K562 (cell line): ENCODE results near the gene GBA2. TPM values are rescaled to one million over a fixed set of nuclear protein-coding genes. Genes with fewer than 3 reads are reported as not detected.
A peak's percentile ranks its signal among the peaks of the same experiment; 100 is the strongest.

Experiments used
- ATAC-seq: fragments of 200-7000 bp; cut with Tn5 transposase; 3 replicates; pipeline ENCODE4 v1.9.1; 2020; ENCODE audit warnings: moderate library complexity
- BruUV-seq: library from RNA; stranded (reverse); fragments of 400-500 nt; replicated peaks from 2 replicates; lab custom pipeline; 2021; lab: Mats Ljungman, UMichigan
- CTCF ChIA-PET: fragments of 300-600 bp; formaldehyde crosslinking; extraction: SDS; loops from one replicate; lab custom pipeline; 2021; ENCODE audit warnings: low intra/inter-chr PET ratio; lab: Yijun Ruan, JAX
- POLR2A ChIA-PET: fragments of 300-600, 350-650 bp; sonication (Branson Sonifier 250); formaldehyde crosslinking; extraction: SDS; loops from one replicate; lab custom pipeline; 2021; ENCODE audit warnings: antibody characterized with exemption, inconsistent platforms; lab: Yijun Ruan, JAX
- DNase-seq, 4 experiments: peaks; one replicate each; pipeline versions ENCODE4 v3.0.0 to v3.0.0-alpha.2; 2011 to 2018; ENCODE audit warnings: low spot score in 3 of 4, mixed read lengths in 3 of 4; ENCODE audit errors: extremely low read depth in 1 of 4
- FAIRE-seq: peaks from 2 replicates; lab custom pipeline; 2011; peaks lifted over from hg19 to GRCh38; lab: Jason Lieb, UNC
- H2AFZ ChIP-seq: 2 replicates; pipeline ENCODE4 v1.6.0; 2011; ENCODE audit warnings: low read depth, low read length, control low read depth, inconsistent platforms
- H3K27ac ChIP-seq: fragments of 200-600 bp; 3 replicates; pipeline ENCODE4 v1.8.0; 2011; ENCODE audit warnings: low read depth, mild to moderate bottlenecking, control low read depth, inconsistent platforms, low read length, moderate library complexity, mixed read lengths; ENCODE audit errors: extremely low read depth
- H3K27me3 ChIP-seq, 2 experiments: fragments of 300-600 bp in 1 of 2; 2 replicates in 1 of 2; 3 replicates in 1 of 2; pipeline versions ENCODE4 v1.6.0 to v1.8.0; 2011; ENCODE audit warnings: inconsistent platforms in 2 of 2, low read length in 2 of 2, mild to moderate bottlenecking in 1 of 2, mixed read lengths in 1 of 2, moderate library complexity in 1 of 2; ENCODE audit not compliant: control insufficient read depth in 2 of 2, insufficient read depth in 2 of 2
- H3K36me3 ChIP-seq: fragments of 300-600 bp; 3 replicates; pipeline ENCODE4 v1.8.0; 2011; ENCODE audit warnings: mild to moderate bottlenecking, low read length, inconsistent platforms; ENCODE audit not compliant: control insufficient read depth, insufficient read depth
- H3K4me1 ChIP-seq, 2 experiments: fragments of 200-600 bp in 1 of 2; replicated peaks in 1 of 2; 2 replicates in 1 of 2; 3 replicates in 1 of 2; pipeline versions ENCODE4 v1.5.1 to v1.8.0; 2011; ENCODE audit warnings: inconsistent platforms in 2 of 2, low read length in 2 of 2, mild to moderate bottlenecking in 1 of 2, mixed read lengths in 1 of 2, moderate library complexity in 1 of 2; ENCODE audit not compliant: control insufficient read depth in 2 of 2, insufficient read depth in 2 of 2
- H3K4me2 ChIP-seq: 2 replicates; pipeline ENCODE4 v1.6.1; 2011; ENCODE audit warnings: low read length, control low read depth, inconsistent platforms, mixed read lengths; ENCODE audit not compliant: insufficient read depth
- H3K4me3 ChIP-seq: fragments of 200-600 bp; sonication (generic), shearing (Covaris generic); 2 replicates; pipeline ENCODE4 v1.5.1; 2016; ENCODE audit warnings: control low read depth, inconsistent platforms
- H3K79me2 ChIP-seq: fragments of 200-600 bp; 3 replicates; pipeline ENCODE4 v1.8.0; 2011; ENCODE audit warnings: low read length, inconsistent platforms; ENCODE audit not compliant: control insufficient read depth, insufficient read depth
- H3K9ac ChIP-seq, 2 experiments: 2 replicates each; pipeline versions ENCODE4 v1.6.0 to v1.6.1; 2011; ENCODE audit warnings: low read depth in 2 of 2, low read length in 2 of 2, control low read depth in 1 of 2, inconsistent platforms in 1 of 2, mild to moderate bottlenecking in 1 of 2, mixed read lengths in 1 of 2; ENCODE audit not compliant: insufficient read depth in 1 of 2
- H3K9me1 ChIP-seq: one replicate; pipeline ENCODE4 v1.6.0; 2011; ENCODE audit warnings: inconsistent platforms, mild to moderate bottlenecking, low read length, moderate library complexity; ENCODE audit not compliant: control insufficient read depth, insufficient read depth
- H3K9me3 ChIP-seq: replicated peaks from 2 replicates; pipeline ENCODE4 v1.5.1; 2011; ENCODE audit warnings: low read depth, low read length, inconsistent platforms; ENCODE audit not compliant: control insufficient read depth, insufficient read depth
- H4K20me1 ChIP-seq: replicated peaks from 2 replicates; pipeline ENCODE4 v1.6.1; 2011; ENCODE audit warnings: low read length, inconsistent platforms, mixed read lengths; ENCODE audit not compliant: control insufficient read depth, insufficient read depth
- ATF1 ChIP-seq, 2 experiments: fragments of 450-650 bp in 1 of 2; IDR thresholded peaks; 2 replicates each; pipeline ENCODE4 v1.6.1; 2016; ENCODE audit warnings: missing compliant biosample characterization in 1 of 2, missing genetic modification characterization in 1 of 2
- BRD9 ChIP-seq: fragments of 450-650 bp; IDR thresholded peaks from 2 replicates; pipeline ENCODE4 v1.6.1; 2018; ENCODE audit warnings: low read depth; ENCODE audit not compliant: partially characterized antibody
- CXXC5 ChIP-seq: fragments of 250-450 bp; sonication (Bioruptor Pico); IDR thresholded peaks from 2 replicates; pipeline ENCODE4 v1.8.0; 2022; ENCODE audit warnings: inconsistent platforms, mild to moderate bottlenecking, moderate library complexity
- ELF2 ChIP-seq: fragments of 250-450 bp; sonication (Bioruptor Pico); IDR thresholded peaks from 2 replicates; pipeline ENCODE4 v1.5.0; 2021; ENCODE audit warnings: mild to moderate bottlenecking
- FOXJ3 ChIP-seq: sonication (generic); formaldehyde crosslinking; IDR thresholded peaks from 2 replicates; pipeline ENCODE4 v1.4.0; 2020; ENCODE audit warnings: mild to moderate bottlenecking, missing genetic modification reagents
- FOXK2 ChIP-seq, 2 experiments: fragments of 450-650 bp; IDR thresholded peaks in 1 of 2; conservative IDR thresholded peaks in 1 of 2; 2 replicates each; pipeline ENCODE4 v1.6.1; 2016; ENCODE audit warnings: low read depth in 2 of 2, mild to moderate bottlenecking in 1 of 2
- GTF2A2 ChIP-seq: IDR thresholded peaks from 2 replicates; pipeline ENCODE4 v1.6.1; 2016; ENCODE audit warnings: mild to moderate bottlenecking, missing genetic modification characterization, missing compliant biosample characterization
- HDAC1 ChIP-seq, 2 experiments: fragments of 450-650 bp; IDR thresholded peaks; 2 replicates each; pipeline ENCODE4 v1.6.1; 2016 to 2017; ENCODE audit warnings: inconsistent platforms in 1 of 2, mild to moderate bottlenecking in 1 of 2, moderate library complexity in 1 of 2
- HES1 ChIP-seq: fragments of 450-650 bp; IDR thresholded peaks from 2 replicates; pipeline ENCODE4 v1.6.1; 2016; ENCODE audit warnings: low read depth, mild to moderate bottlenecking, moderate library complexity
- HNRNPH1 ChIP-seq: fragments of 200-400 bp; formaldehyde crosslinking; optimal IDR thresholded peaks from 2 replicates; pipeline ENCODE3; 2017; ENCODE audit warnings: low read depth, mild to moderate bottlenecking, low read length, moderate library complexity
- HSF4 ChIP-seq: fragments of 250-450 bp; sonication (Bioruptor Pico); IDR thresholded peaks from 2 replicates; pipeline ENCODE4 v2.1.2; 2022; ENCODE audit warnings: mild to moderate bottlenecking, moderate library complexity, borderline replicate concordance
- KDM5B ChIP-seq: fragments of 200-600 bp; sonication (generic); IDR thresholded peaks from 2 replicates; pipeline ENCODE4 v1.6.1; 2012; ENCODE audit warnings: low read depth, mild to moderate bottlenecking, moderate library complexity, low read length, control low read depth, inconsistent platforms; ENCODE audit not compliant: insufficient replicate concordance
- NBN ChIP-seq: fragments of 450-650 bp; IDR thresholded peaks from 2 replicates; pipeline ENCODE4 v1.6.1; 2016; ENCODE audit warnings: low read depth, mild to moderate bottlenecking
- PHF8 ChIP-seq: fragments of 200-600 bp; sonication (generic); IDR thresholded peaks from 2 replicates; pipeline ENCODE4 v1.6.1; 2012; ENCODE audit warnings: mixed run types, mild to moderate bottlenecking, inconsistent platforms, low read length, moderate library complexity, borderline replicate concordance
- POLR2A ChIP-seq: fragments of 450-650 bp; conservative IDR thresholded peaks from 2 replicates; pipeline ENCODE4 v1.6.1; 2016
- PTRF ChIP-seq: fragments of 450-650 bp; IDR thresholded peaks from 2 replicates; pipeline ENCODE4 v1.6.1; 2016; ENCODE audit warnings: mild to moderate bottlenecking, missing genetic modification characterization, missing compliant biosample characterization
- SMARCE1 ChIP-seq: fragments of 450-650 bp; IDR thresholded peaks from 2 replicates; pipeline ENCODE4 v1.7.1; 2016; ENCODE audit warnings: mild to moderate bottlenecking
- STAT6 ChIP-seq: sonication (generic); formaldehyde crosslinking; IDR thresholded peaks from 2 replicates; pipeline ENCODE4 v1.8.1; 2023; ENCODE audit warnings: mild to moderate bottlenecking, missing genetic modification reagents
- TBL1XR1 ChIP-seq, 2 experiments: IDR thresholded peaks; 2 replicates each; pipeline ENCODE4 v1.6.1; 2012; ENCODE audit warnings: improper control_type of control experiment in 2 of 2, low read length in 2 of 2, mild to moderate bottlenecking in 1 of 2
- TCF7L2 ChIP-seq: fragments of 150-350 bp; IDR thresholded peaks from 2 replicates; pipeline ENCODE4 v1.6.1; 2016; ENCODE audit warnings: low read depth, mild to moderate bottlenecking, low read length, moderate library complexity
- ZKSCAN1 ChIP-seq: fragments of 150-350 bp; IDR thresholded peaks from 2 replicates; pipeline ENCODE4 v1.6.1; 2016; ENCODE audit warnings: low read depth, low read length
- ZNF408 ChIP-seq: fragments of 250-450 bp; sonication (Bioruptor Pico); IDR thresholded peaks from 2 replicates; pipeline ENCODE4 v1.4.0; 2020; ENCODE audit warnings: low read depth, mild to moderate bottlenecking, moderate library complexity
- ZNF778 ChIP-seq: fragments of 450-650 bp; formaldehyde crosslinking; IDR thresholded peaks from 2 replicates; pipeline ENCODE4 v1.4.0; 2020; ENCODE audit warnings: mild to moderate bottlenecking, moderate library complexity
- WGBS: fragments of 100-300 bp; shearing (Covaris generic); methylation state at CpG from one replicate; pipeline ENCODE4 v1.1.6; 2016; ENCODE audit warnings: low coverage, mixed read lengths; ENCODE audit not compliant: insufficient coverage; ENCODE audit errors: missing lambda C conversion rate; 5-methylcytosine and 5-hydroxymethylcytosine counted together
- in situ Hi-C: fragments of 300-500 bp; cut with MboI; formaldehyde crosslinking; loops from 4 replicates; pipeline ENCODE4 v1.15.0; 2018; ENCODE audit warnings: inconsistent platforms, mixed read lengths
- intact Hi-C: fragments of 100-400 bp; cut with micrococcal nuclease; formaldehyde crosslinking; loops from 2 replicates; pipeline ENCODE4 v1.14.2; 2022
- polyA plus RNA-seq, 8 experiments: library from polyadenylated mRNA; depleted of rRNA in 4 of 8; stranded (reverse) in 5 of 8; unstranded in 3 of 8; fragments of >200 nt; fragmentation: Nextera tagmentation in 2 of 8; fragmentation: Illumina TruSeq in 1 of 8; extraction: Ambion mirVana in 2 of 8; extraction: Trizol in 1 of 8; gene quantifications; 2 replicates each; pipeline versions ENCODE4 v1.2.1 to v1.2.3, GENCODE V29; 2011 to 2014; ENCODE audit warnings: inconsistent platforms in 1 of 8, missing spikeins in 1 of 8
- total RNA-seq, 7 experiments: library from RNA; depleted of rRNA in 6 of 7; stranded (reverse); fragments of >200 nt in 6 of 7; fragmentation: Illumina TruSeq in 2 of 7; extraction: Trizol in 2 of 7; gene quantifications; 2 replicates each; pipeline versions ENCODE4 v1.2.1 to v1.2.3, GENCODE V29; 2011 to 2021; ENCODE audit warnings: low replicate concordance in 1 of 7

GBA2 gene
- total and polyA plus RNA-seq, 9 of the 15 experiments (the other 6 are each of a cell fraction or from before 2014, with no cell fraction given): 14.1 to 60.4 (median 32.1) TPM

GRCh38 chr9:35730486-35730854 is 18.6 kb downstream of the GBA2 start:
- peaks cover 82% of the 10 kb centered on the region for H3K79me2 ChIP-seq
- ChIA-PET CTCF (no interaction called here), POLR2A (interaction anchor here (0.7 to 2.8 kb wide), 5 partner anchors 13 to 464 kb away, joined by 3 to 13 read pairs (median 3); partner anchors contain the start of genes CCDC107 and RMRP)
- H3K27ac ChIP-seq: peak overlapping the region; percentile 97
- peaks cover 40 to 43% of the 10 kb centered on the region in 2 experiments for H3K4me1 ChIP-seq
- in situ Hi-C loops (no loop called here), intact Hi-C loops (loop anchor here (10.0 kb wide), 1 partner anchor 84 kb away; the partner anchor contains the start of genes HINT2 and SPAG8)
- H3K9me1 ChIP-seq: peaks cover 5% of the 10 kb centered on the region
- no TSS peak for BruUV-seq
- no peaks in the 10 kb centered on the region for H3K9me3 ChIP-seq
- FAIRE-seq: no peak
- no peaks in the 10 kb centered on the region for H3K27me3 ChIP-seq
- no peak overlapping the region for H2AFZ ChIP-seq
- peaks cover 47% of the 10 kb centered on the region; the same call in 2 of the 3 replicates for H3K36me3 ChIP-seq
- 10% methylated on average over 2 of the region's 2 CpGs for WGBS
- no peak for ATAC-seq
- H3K4me2 ChIP-seq: peak overlapping the region; percentile 94
- H3K9ac ChIP-seq: peak overlapping the region; percentile 54 to 85; a peak in 3 of 4 replicates
- peaks cover 11% of the 10 kb centered on the region; the same call in 1 of the 2 replicates for H4K20me1 ChIP-seq
- no peak for DNase-seq
- peak overlapping the region; percentile 85 for H3K4me3 ChIP-seq
- TF ChIP-seq POLR2A (peak; percentile 56), TBL1XR1 (IDR thresholded peaks at IDR 0.05; ENCODE audit: low read length in 2 of 2) (no peak), SMARCE1 (no peak), NBN (no peak), HNRNPH1 (no peak), STAT6 (CRISPR knock-in tag) (no peak), HDAC1 (IDR thresholded peaks at IDR 0.05) (0 out of 4 replicates have a peak, but pooled peaks of 1 of the 2 experiments have one; percentile 15), ELF2 (CRISPR knock-in tag) (no peak), PTRF (tag) (no peak), ZNF778 (CRISPR knock-in tag) (no peak), ATF1 (CRISPR knock-in tag; IDR thresholded peaks at IDR 0.05) (no peak), ATF1 (tag; IDR thresholded peaks at IDR 0.05) (no peak), ZKSCAN1 (no peak), ZNF408 (CRISPR knock-in tag) (no peak), FOXJ3 (CRISPR knock-in tag) (no peak), CXXC5 (CRISPR knock-in tag) (no peak), BRD9 (peak; percentile 41), HSF4 (CRISPR knock-in tag) (no peak), TCF7L2 (no peak), FOXK2 (conservative IDR thresholded peaks at IDR 0.05 in 1 of 2, IDR thresholded peaks at IDR 0.05 in 1 of 2; ENCODE audit: low read depth in 2 of 2) (no peak), HES1 (no peak), KDM5B (peak; percentile 9), GTF2A2 (tag) (no peak), PHF8 (no peak; the same call in 1 of the 2 replicates)
